HK-2 (cell line): ENCODE measurements around the gene ZC3H6.

Experiments used
- DNase-seq: peaks from one replicate; pipeline ENCODE4 v3.0.0-alpha.2; 2018; ENCODE audit not compliant: unreplicated experiment

Gene ZC3H6

GRCh38 chr2:112275311-112275886, at the start of gene ZC3H6:
ZC3H6 (plus strand) TSS chr2:112275597; CDS start chr2:112275995, 398 bp downstream.
- DNase-seq = peak; percentile 100

GRCh38 chr2:112229348-112229747, 46.0 kb upstream of the ZC3H6 start:
- DNase-seq = no peak

GRCh38 chr2:112230371-112230770, 45.0 kb upstream of the ZC3H6 start:
- DNase-seq = no peak

GRCh38 chr2:112239862-112240261, 35.5 kb upstream of the ZC3H6 start:
- DNase-seq = no peak

GRCh38 chr2:112242384-112242783, 33.0 kb upstream of the ZC3H6 start:
- DNase-seq = no peak

GRCh38 chr2:112243233-112243632, 32.2 kb upstream of the ZC3H6 start:
- no peak for DNase-seq

- DNase-seq = no peak
Measured at GRCh38 chr2:112244854-112245253, 30.5 kb upstream of the ZC3H6 start.

GRCh38 chr2:112251271-112251670, 24.1 kb upstream of the ZC3H6 start:
- no peak for DNase-seq

GRCh38 chr2:112253261-112253815, 22.1 kb upstream of the ZC3H6 start:
- DNase-seq = no peak

GRCh38 chr2:112254466-112255240, 20.7 kb upstream of the ZC3H6 start, which contains the start of gene ZC3H8:
ZC3H8 (minus strand) TSS chr2:112255042; CDS start chr2:112254981, 61 bp downstream.
- DNase-seq = peak; percentile 94

- no peak for DNase-seq
Measured at GRCh38 chr2:112255875-112256274, 19.5 kb upstream of the ZC3H6 start.

GRCh38 chr2:112256654-112257053, 18.7 kb upstream of the ZC3H6 start:
- no peak for DNase-seq

GRCh38 chr2:112257575-112257974, 17.8 kb upstream of the ZC3H6 start:
- DNase-seq = peak; percentile 29

- DNase-seq = peak; percentile 48
Measured at GRCh38 chr2:112259509-112260294, 15.7 kb upstream of the ZC3H6 start.

- DNase-seq = no peak
Measured at GRCh38 chr2:112260295-112260625, 15.1 kb upstream of the ZC3H6 start.

- DNase-seq = no peak
Measured at GRCh38 chr2:112262876-112263275, 12.5 kb upstream of the ZC3H6 start.

GRCh38 chr2:112268547-112268946, 6.8 kb upstream of the ZC3H6 start:
- DNase-seq = no peak

GRCh38 chr2:112272669-112273068, 2.7 kb upstream of the ZC3H6 start:
- DNase-seq = no peak

GRCh38 chr2:112273349-112273748, 2.0 kb upstream of the ZC3H6 start:
- DNase-seq = no peak

- DNase-seq = peak; percentile 85
Measured at GRCh38 chr2:112275887-112276773, 733 bp downstream of the ZC3H6 start.

GRCh38 chr2:112276954-112277353, 1.6 kb downstream of the ZC3H6 start:
- DNase-seq = no peak
